OCI-LY1 (cell line): ENCODE measurements around the gene TTLL10.

ENCODE experiments used
- EZH2 ChIP-seq: fragments of 200-600 bp; sonication (generic), shearing (Covaris generic); IDR thresholded peaks from 2 replicates; pipeline ENCODE4 v1.8.0; 2017; ENCODE audit warnings: borderline replicate concordance, mixed run types, mild to moderate bottlenecking, antibody characterized with exemption, low read length, moderate library complexity, mixed read lengths
- TF ChIP-seq, protein P1 (sequence below): fragments of 200-600 bp; sonication (generic), shearing (Covaris generic); IDR thresholded peaks from 2 replicates; pipeline ENCODE4 v1.5.1; 2017; ENCODE audit warnings: mild to moderate bottlenecking, antibody characterized with exemption, low read length, moderate library complexity, mixed read lengths

- TF ChIP-seq, protein P1, sequence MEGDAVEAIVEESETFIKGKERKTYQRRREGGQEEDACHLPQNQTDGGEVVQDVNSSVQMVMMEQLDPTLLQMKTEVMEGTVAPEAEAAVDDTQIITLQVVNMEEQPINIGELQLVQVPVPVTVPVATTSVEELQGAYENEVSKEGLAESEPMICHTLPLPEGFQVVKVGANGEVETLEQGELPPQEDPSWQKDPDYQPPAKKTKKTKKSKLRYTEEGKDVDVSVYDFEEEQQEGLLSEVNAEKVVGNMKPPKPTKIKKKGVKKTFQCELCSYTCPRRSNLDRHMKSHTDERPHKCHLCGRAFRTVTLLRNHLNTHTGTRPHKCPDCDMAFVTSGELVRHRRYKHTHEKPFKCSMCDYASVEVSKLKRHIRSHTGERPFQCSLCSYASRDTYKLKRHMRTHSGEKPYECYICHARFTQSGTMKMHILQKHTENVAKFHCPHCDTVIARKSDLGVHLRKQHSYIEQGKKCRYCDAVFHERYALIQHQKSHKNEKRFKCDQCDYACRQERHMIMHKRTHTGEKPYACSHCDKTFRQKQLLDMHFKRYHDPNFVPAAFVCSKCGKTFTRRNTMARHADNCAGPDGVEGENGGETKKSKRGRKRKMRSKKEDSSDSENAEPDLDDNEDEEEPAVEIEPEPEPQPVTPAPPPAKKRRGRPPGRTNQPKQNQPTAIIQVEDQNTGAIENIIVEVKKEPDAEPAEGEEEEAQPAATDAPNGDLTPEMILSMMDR, result no peak
- no peak for TF ChIP-seq EZH2
These were observed at the start of gene TTLL10 for GRCh38 chr1:1173793-1174415.
